Islet of Langerhans (tissue), 1 donor: ENCODE results near the gene SPOCK3.
A peak's percentile ranks its signal among the peaks of the same experiment; 100 is the strongest.

Experiments
- FAIRE-seq: peaks from one replicate; lab custom pipeline; 2011; peaks lifted over from hg19 to GRCh38; lab: Jason Lieb, UNC

Gene SPOCK3

GRCh38 chr4:167171928-167172327 is 62.4 kb downstream of the SPOCK3 start:
- no peak for FAIRE-seq

DNA sequence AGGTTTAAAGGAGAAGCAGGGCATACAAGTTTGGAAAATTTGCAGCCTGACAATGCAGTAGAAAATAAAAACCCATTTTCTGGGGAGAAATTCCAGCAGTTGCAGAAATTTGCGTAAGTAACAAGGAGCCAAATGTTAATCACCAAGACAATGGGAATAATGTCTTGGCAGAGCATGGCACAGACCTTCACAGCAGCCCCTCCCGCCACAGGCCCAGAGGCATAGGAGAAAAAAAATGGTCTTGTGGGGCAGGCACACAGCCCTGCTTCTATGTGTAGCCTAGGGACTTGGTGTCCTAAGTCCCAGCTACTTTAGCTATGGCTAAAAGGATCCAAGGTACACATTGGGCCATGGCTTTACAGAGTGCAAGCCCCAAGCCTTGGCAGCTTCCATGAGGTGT is 65.7 kb downstream of the SPOCK3 start:
- FAIRE-seq = no peak

- no peak for FAIRE-seq
These were observed 83.7 kb downstream of the SPOCK3 start for GRCh38 chr4:167150587-167150986.

DNA sequence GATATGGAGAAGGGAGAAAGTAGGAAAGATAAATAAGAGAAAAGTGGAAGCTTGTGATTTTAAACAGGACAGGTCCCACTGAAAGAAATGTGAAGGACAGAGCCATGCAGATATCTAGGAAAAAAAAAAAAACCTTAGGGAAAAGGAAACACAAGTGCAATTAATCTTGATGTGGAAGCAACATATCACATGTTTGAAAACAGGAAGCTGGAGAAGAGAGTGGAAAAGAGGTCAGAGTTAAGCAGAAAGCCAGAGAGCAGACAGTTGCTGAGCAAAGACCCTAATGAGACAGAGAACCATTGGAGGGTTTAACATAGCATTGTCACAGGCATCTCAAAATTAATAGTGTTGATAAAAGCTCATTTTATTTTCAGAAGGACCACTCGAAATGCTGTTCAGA is 89.7 kb downstream of the SPOCK3 start:
- FAIRE-seq = no peak

- FAIRE-seq = no peak
These were observed 91.3 kb downstream of the SPOCK3 start for GRCh38 chr4:167143018-167143417.

DNA sequence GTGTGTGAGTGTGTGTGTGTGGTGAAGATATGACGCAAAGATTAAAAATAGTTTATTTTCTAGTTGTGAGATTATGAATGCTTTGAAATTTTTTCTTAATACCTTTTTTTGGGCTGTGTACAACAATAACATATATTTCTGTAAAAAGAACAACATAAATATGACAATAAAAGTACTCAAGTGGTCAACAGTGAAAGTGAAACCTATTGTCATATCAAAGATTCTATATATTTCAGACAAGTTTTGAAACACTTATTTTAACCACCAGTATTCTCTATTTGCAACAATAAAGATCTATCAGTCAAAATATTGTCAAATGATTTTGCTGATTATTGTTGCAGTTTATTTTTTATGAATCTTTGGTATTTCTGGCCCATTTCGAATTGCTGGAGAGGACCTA is 98.0 kb downstream of the SPOCK3 start:
- FAIRE-seq = no peak

- no peak for FAIRE-seq
These were observed 105.1 kb downstream of the SPOCK3 start for GRCh38 chr4:167129146-167129545.

DNA sequence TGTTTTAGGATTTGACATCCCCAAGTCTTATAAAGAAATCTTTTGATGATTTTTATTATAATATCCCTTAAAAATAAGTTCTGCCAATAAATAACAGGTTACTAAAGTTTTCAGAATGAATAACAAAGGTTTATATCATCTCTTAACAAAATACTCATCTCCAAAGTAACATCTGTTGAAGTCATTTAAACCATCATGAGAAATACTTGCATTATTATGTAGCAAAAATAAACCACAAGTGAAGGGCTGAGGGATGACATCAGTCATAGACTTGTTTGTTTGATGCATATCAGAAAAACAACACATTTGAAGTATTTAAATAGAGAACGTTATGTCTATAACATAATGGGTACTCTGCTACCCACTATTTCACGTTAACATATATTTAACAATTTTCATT is 114.9 kb downstream of the SPOCK3 start:
- no peak for FAIRE-seq

- no peak for FAIRE-seq
These were observed 117.0 kb downstream of the SPOCK3 start for GRCh38 chr4:167117273-167117672.

- no peak for FAIRE-seq
These were observed 119.8 kb downstream of the SPOCK3 start for GRCh38 chr4:167114416-167114971.

DNA sequence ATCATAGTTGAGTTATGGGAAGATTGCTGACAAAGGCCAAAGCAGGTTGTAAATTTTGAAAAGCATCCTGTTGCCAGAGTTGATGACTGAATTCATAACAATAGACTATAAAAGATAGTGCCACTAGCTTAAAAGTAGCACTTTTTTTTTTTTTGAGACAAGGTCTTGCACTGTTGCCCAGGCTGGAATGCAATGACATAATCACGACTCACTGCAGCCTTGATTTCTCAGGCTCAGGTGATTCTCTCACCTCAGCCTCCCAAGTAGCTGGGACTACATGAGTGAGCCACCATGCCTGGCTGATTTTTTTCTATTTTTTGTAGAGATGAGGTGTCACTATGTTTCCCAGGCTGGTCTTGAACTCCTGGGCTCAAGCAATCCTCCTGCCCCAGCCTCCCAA is 122.7 kb downstream of the SPOCK3 start:
- no peak for FAIRE-seq

GRCh38 chr4:167111092-167111491 is 123.2 kb downstream of the SPOCK3 start:
- no peak for FAIRE-seq

GRCh38 chr4:167109859-167110258 is 124.4 kb downstream of the SPOCK3 start:
- FAIRE-seq = no peak

DNA sequence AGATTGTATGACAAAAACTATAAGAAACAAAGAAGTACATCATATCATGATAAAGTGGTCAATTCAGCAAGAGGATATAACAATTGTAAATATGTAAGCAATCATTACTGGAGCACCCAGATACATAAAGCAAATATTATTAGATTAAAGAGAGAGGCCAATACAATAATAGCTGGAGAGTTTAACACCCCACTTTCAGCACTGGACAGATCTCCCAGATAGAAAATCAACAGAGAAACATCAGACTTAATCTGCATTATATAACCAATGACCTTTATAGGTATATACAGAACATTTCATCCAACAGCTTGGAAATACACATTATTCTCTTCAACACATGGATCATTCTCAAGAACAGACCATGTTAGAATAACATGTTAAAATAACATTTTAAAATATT is 128.4 kb downstream of the SPOCK3 start:
- FAIRE-seq = no peak

- no peak for FAIRE-seq
These were observed 131.8 kb downstream of the SPOCK3 start for GRCh38 chr4:167102475-167102874.

DNA sequence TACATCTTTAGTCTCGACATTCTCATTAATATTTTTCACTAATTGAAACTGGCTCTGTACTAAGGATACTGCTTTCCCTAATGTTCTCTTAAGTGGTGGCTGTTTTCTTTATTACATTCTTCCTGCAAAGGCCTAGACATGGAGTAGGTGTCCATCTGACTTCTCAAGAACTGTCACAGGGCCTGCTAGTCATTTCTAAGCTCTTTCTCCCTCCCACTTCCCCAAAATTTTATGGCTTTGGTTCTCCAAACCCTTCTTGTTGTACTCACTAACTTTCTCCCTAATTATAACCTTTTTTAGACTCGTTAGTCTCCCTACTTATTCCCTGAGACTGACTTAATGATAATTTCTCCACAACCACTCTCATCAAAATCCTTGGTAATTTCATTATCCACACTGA is 133.3 kb downstream of the SPOCK3 start:
- no peak for FAIRE-seq

GRCh38 chr4:167100120-167100519 is 134.2 kb downstream of the SPOCK3 start:
- FAIRE-seq = peak; percentile 95

DNA sequence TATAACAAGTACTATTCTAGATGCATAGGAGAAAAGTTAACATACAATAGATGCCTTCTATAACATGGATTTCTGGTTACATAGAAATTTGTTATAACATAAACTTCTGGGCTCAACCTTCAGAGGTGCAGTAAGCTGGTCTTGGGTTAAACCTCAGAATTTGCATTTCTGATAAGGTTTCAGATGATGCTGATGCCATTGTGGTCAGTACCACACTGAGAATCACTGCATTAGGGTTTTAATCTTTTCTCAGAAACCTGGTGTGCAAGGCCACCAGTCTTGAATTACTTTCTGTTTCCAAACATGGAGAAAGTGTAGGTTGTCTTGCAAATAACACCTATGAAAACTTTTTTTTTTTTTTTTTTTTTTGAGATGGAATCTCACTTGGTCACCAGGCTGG is 146.2 kb downstream of the SPOCK3 start:
- FAIRE-seq = no peak

DNA sequence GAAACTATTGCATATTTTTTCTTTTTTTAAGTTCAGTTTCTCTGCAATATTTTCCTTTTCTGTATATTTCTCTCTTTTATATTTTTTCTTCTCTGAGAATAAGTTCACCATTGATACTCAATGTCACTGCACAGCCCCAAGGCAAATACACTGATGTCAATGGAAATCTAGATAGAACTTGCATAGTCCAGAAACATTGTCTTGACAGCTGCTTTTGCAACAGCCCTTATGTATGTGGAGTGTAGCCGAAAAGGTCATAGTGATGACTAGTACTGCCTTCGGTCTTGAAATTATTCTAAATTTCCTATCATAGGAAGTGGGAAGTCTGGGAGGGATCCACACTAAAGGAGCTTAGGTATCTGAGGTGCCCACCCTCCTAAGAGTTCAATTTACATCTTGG is 150.0 kb downstream of the SPOCK3 start:
- no peak for FAIRE-seq

GRCh38 chr4:167079762-167080161 is 154.5 kb downstream of the SPOCK3 start:
- FAIRE-seq = no peak

DNA sequence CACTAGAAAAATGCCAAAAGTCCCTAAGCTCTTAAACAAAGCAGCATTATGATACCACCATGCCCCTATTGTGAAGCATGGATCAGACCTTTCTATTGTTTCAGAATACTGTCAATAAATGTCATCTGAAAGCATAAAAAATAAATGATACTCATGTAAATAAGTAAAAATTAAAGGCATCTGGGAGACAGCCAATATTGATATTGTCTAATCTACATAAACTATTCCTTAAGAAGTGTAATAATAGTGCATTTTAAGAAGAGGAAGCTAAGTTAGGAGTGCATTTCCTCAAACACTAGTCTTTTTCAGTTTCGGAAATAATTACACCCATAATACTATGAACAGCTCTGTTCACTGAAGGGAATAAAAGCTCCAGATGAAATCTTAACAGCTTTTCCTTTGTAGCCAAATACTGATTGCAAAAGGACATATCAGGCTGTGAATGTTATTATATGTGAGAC is 181.6 kb downstream of the SPOCK3 start:
- FAIRE-seq = no peak

DNA sequence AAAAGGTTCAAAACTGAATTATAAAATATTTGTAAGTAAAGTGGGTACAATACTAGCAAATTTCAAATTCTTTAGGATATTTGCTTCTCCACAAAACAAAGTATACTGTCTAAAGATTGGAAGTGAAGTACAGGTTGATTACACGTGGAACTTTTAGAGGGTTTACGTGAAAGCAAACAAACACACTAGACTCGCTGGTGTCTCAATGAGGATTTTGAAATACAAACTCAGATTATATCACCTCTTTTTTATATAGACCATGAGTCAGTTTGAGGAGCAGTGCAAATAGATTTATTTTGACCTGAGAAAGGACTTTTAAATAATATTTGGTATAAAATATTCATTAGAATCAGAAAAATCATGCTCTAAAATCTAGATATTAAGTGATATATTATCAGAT is 185.0 kb downstream of the SPOCK3 start:
- FAIRE-seq = no peak

- no peak for FAIRE-seq
These were observed 192.8 kb downstream of the SPOCK3 start for GRCh38 chr4:167041524-167041923.

DNA sequence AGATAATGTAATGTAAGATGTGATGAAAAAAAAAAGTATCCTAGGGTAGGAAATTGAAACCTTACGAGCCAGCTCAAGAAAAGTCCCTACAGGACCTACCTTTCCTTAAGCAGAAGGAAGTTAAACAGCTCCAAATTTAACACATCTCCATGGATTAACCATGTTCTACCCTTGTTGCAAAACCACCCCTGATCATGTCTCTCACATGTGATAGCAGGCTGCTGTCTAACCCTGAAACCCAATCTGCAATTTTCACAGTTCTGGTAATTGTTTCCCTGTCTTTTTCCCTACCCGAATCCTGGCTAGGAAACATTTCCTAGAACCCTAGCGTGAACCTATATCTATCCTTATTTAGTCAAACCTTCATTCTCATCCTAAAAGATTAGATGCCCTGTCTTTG is 198.9 kb downstream of the SPOCK3 start:
- no peak for FAIRE-seq

GRCh38 chr4:167034983-167035382 is 199.3 kb downstream of the SPOCK3 start:
- FAIRE-seq = no peak
